Choroid plexus epithelial cell (primary cell): ENCODE measurements around the gene OR1N1.

Experiments
- DNase-seq: peaks from one replicate; pipeline ENCODE4 v3.0.0-alpha.2; 2010; ENCODE audit warnings: low read depth
- H3K4me3 ChIP-seq: 2 replicates; pipeline ENCODE4 v1.5.1; 2011; ENCODE audit warnings: low read depth, mild to moderate bottlenecking, control low read depth, low read length, moderate library complexity
- CTCF ChIP-seq: conservative IDR thresholded peaks from 2 replicates; pipeline ENCODE4 v1.5.1; 2011; ENCODE audit warnings: low read depth, mild to moderate bottlenecking, control low read depth, inconsistent platforms, low read length, moderate library complexity

The OR1N1 gene

GRCh38 chr9:122527193-122527592 lies at the start of gene OR1N1:
TSS of gene OR1N1 (minus strand) at chr9:122527293. CDS start at chr9:122527293, 0 bp downstream.
- DNase-seq, result no peak
- TF ChIP-seq CTCF, result no peak
- H3K4me3 ChIP-seq, result no peak within 1 kb of the TSS

GRCh38 chr9:122572456-122572855 lies 45.4 kb upstream of the OR1N1 start:
- no peak overlapping the region for H3K4me3 ChIP-seq
- no peak for TF ChIP-seq CTCF
- no peak for DNase-seq

GRCh38 chr9:122567901-122568300 lies 40.8 kb upstream of the OR1N1 start:
- no peak overlapping the region for H3K4me3 ChIP-seq
- no peak for DNase-seq
- no peak for TF ChIP-seq CTCF

- DNase-seq, result no peak
- TF ChIP-seq CTCF, result no peak
- H3K4me3 ChIP-seq, result no peak overlapping the region
These were observed 35.2 kb upstream of the OR1N1 start for GRCh38 chr9:122562134-122562760.

- H3K4me3 ChIP-seq, result no peak overlapping the region
- no peak for TF ChIP-seq CTCF
These were observed 34.4 kb upstream of the OR1N1 start for GRCh38 chr9:122561446-122561845.

GRCh38 chr9:122552812-122553211 lies 25.7 kb upstream of the OR1N1 start, which contains the start of gene OR1N2:
TSS of gene OR1N2 (plus strand) at chr9:122553112. CDS start at chr9:122553212, 100 bp downstream.
- DNase-seq, result no peak
- no peak for TF ChIP-seq CTCF
- H3K4me3 ChIP-seq, result no peak within 1 kb of the TSS

More at GRCh38 chr9:122561446-122561845, 34.4 kb upstream of the OR1N1 start:
- no peak for DNase-seq

- H3K4me3 ChIP-seq, result no peak overlapping the region
- DNase-seq, result no peak
- no peak for TF ChIP-seq CTCF
These were observed 24.3 kb upstream of the OR1N1 start for GRCh38 chr9:122551371-122551770.
